OCI-LY7 (cell line): Measurements from ENCODE around the gene PTEN.

Source experiments
- CTCF ChIP-seq: fragments of 200-600 bp; sonication (generic); conservative IDR thresholded peaks from 2 replicates; pipeline ENCODE4 v1.5.1; 2014; ENCODE audit warnings: mild to moderate bottlenecking, antibody characterized with exemption, low read length, moderate library complexity, mixed read lengths
- EZH2phosphoT487 ChIP-seq: fragments of 200-600 bp; sonication (generic); IDR thresholded peaks from 2 replicates; pipeline ENCODE4 v1.6.1; 2018; ENCODE audit warnings: low read depth, borderline replicate concordance, mild to moderate bottlenecking, mixed run types, antibody characterized with exemption, low read length, moderate library complexity, mixed read lengths

GRCh38 chr10:87816163-87816897, 47.1 kb upstream of the PTEN start:
- peak; percentile 33 for TF ChIP-seq CTCF
- no peak for TF ChIP-seq EZH2phosphoT487
